HepG2 (cell line): ENCODE data around the gene NOXO1. TPM values are rescaled to one million over a fixed set of nuclear protein-coding genes. Genes with fewer than 3 reads are reported as not detected.

Source experiments
- RARG ChIP-seq: sonication (generic); formaldehyde crosslinking; IDR thresholded peaks from 2 replicates; pipeline ENCODE4 v1.4.0; 2020; ENCODE audit warnings: low read depth, mild to moderate bottlenecking, missing genetic modification reagents
- SIN3A ChIP-seq: IDR thresholded peaks from 2 replicates; pipeline ENCODE4 v1.6.1; 2011; ENCODE audit warnings: low read depth, mild to moderate bottlenecking, control low read depth, low read length, borderline replicate concordance
- WIZ ChIP-seq: sonication (generic); formaldehyde crosslinking; IDR thresholded peaks from 2 replicates; pipeline ENCODE4 v1.5.1; 2020; ENCODE audit warnings: mild to moderate bottlenecking, missing genetic modification reagents
- ZNF550 ChIP-seq: sonication (generic); formaldehyde crosslinking; IDR thresholded peaks from 2 replicates; pipeline ENCODE4 v1.4.0; 2020; ENCODE audit warnings: mild to moderate bottlenecking, missing genetic modification reagents, borderline replicate concordance
- polyA plus RNA-seq, 8 experiments: library from polyadenylated mRNA; depleted of rRNA in 3 of 8; stranded (reverse) in 7 of 8; unstranded in 1 of 8; fragments of >200 nt; fragmentation: Illumina TruSeq in 4 of 8; extraction: Trizol in 4 of 8; gene quantifications; 2 replicates each; pipeline versions ENCODE4 v1.2.1 to v1.2.3, GENCODE V29; 2011 to 2016; ENCODE audit warnings: low read depth in 4 of 8, missing spikeins in 1 of 8, mixed read lengths in 1 of 8; ENCODE audit not compliant: insufficient read depth in 1 of 8
- total RNA-seq, 5 experiments: library from RNA; depleted of rRNA; stranded (reverse); fragments of >200 nt; fragmentation: Illumina TruSeq; extraction: Trizol; gene quantifications; 2 replicates each; pipeline ENCODE4 v1.2.3, GENCODE V29; 2016; ENCODE audit warnings: low read depth in 1 of 5
- TF ChIP-seq, protein P1 (sequence below): IDR thresholded peaks from 2 replicates; pipeline ENCODE4 v1.6.1; 2016; ENCODE audit warnings: low read depth
- TF ChIP-seq, protein P2 (sequence below): sonication (generic); formaldehyde crosslinking; IDR thresholded peaks from 2 replicates; pipeline ENCODE4 v1.5.1; 2020; ENCODE audit warnings: mild to moderate bottlenecking, missing genetic modification reagents, moderate library complexity
- TF ChIP-seq, protein P3 (sequence below): sonication (generic); formaldehyde crosslinking; IDR thresholded peaks from 2 replicates; pipeline ENCODE4 v1.4.0; 2020; ENCODE audit warnings: mild to moderate bottlenecking, missing genetic modification reagents
- TF ChIP-seq, protein P4 (sequence below): sonication (generic); formaldehyde crosslinking; IDR thresholded peaks from 2 replicates; pipeline ENCODE4 v1.5.0; 2020; ENCODE audit warnings: missing genetic modification reagents
- TF ChIP-seq, protein P5 (sequence below): sonication (generic); formaldehyde crosslinking; IDR thresholded peaks from 2 replicates; pipeline ENCODE4 v1.5.1; 2020; ENCODE audit warnings: mild to moderate bottlenecking, missing genetic modification reagents
- TF ChIP-seq, protein P6 (sequence below): IDR thresholded peaks from 2 replicates; pipeline ENCODE4 v1.6.1; 2018; ENCODE audit warnings: missing genetic modification reagents, mild to moderate bottlenecking, missing compliant biosample characterization
- TF ChIP-seq, protein P7 (sequence below): sonication (generic); formaldehyde crosslinking; IDR thresholded peaks from 2 replicates; pipeline ENCODE4 v1.8.0; 2022; ENCODE audit warnings: missing genetic modification reagents, low read depth, mild to moderate bottlenecking, borderline replicate concordance

The NOXO1 gene
- total and polyA plus RNA-seq, 2 of the 13 experiments (the other 11 are each of a cell fraction or from before 2014, with no cell fraction given): 0.69 to 1.4 TPM

DNA sequence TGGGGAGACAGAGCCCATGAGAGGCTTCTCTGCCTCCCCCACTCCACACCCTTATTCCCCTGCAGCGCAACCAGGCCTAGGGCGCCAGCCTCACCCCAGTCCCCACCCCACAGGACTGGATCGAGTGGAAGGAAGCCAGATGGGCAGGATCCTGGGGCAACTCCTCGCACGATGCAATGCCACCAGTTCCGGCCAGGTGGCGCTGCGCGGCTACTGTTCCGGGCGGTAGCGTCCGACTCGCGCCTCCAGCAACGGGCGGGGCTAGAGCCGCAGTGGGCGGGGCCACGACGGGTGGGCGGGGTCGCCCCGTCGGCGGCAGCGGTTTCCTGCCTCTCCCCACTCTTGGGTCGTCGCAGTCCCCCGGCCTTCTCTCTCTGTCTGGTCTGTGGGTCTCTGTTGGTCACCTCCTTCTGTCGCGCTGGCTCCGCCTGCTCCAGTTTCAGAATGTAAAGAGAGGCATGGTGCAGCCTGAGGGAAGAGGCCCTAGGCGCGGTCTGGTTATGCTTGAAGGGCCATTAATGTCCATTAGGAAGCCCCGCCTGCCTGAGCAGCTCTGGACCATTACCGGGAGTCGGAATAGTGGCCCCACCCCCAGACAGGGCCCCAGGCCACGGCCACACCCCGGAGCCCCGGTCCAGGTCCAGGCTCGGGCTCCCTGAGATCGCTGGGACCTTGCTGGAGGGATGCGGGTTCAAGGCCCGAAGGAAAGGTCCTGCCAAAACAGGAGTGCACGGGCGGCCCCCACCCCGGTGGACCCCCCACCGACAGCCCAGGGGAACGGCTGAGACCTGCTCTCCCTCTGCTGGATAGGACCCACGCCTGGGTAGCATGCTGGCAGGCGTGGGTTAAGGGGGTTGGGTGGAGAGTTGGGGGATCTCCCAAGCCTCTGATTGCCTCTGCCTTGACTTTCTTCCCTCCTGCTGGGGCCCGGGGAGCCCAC, 42.1 kb upstream of the NOXO1 start (continued):
- TF ChIP-seq, protein P1, sequence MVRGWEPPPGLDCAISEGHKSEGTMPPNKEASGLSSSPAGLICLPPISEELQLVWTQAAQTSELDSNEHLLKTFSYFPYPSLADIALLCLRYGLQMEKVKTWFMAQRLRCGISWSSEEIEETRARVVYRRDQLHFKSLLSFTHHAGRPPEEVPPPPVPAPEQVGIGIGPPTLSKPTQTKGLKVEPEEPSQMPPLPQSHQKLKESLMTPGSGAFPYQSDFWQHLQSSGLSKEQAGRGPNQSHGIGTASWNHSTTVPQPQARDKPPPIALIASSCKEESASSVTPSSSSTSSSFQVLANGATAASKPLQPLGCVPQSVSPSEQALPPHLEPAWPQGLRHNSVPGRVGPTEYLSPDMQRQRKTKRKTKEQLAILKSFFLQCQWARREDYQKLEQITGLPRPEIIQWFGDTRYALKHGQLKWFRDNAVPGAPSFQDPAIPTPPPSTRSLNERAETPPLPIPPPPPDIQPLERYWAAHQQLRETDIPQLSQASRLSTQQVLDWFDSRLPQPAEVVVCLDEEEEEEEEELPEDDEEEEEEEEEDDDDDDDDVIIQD (CRISPR knock-in tag): peak; percentile 41; the same call in 1 of the 2 replicates
- TF ChIP-seq RARG (CRISPR knock-in tag): no peak
- TF ChIP-seq, protein P2, sequence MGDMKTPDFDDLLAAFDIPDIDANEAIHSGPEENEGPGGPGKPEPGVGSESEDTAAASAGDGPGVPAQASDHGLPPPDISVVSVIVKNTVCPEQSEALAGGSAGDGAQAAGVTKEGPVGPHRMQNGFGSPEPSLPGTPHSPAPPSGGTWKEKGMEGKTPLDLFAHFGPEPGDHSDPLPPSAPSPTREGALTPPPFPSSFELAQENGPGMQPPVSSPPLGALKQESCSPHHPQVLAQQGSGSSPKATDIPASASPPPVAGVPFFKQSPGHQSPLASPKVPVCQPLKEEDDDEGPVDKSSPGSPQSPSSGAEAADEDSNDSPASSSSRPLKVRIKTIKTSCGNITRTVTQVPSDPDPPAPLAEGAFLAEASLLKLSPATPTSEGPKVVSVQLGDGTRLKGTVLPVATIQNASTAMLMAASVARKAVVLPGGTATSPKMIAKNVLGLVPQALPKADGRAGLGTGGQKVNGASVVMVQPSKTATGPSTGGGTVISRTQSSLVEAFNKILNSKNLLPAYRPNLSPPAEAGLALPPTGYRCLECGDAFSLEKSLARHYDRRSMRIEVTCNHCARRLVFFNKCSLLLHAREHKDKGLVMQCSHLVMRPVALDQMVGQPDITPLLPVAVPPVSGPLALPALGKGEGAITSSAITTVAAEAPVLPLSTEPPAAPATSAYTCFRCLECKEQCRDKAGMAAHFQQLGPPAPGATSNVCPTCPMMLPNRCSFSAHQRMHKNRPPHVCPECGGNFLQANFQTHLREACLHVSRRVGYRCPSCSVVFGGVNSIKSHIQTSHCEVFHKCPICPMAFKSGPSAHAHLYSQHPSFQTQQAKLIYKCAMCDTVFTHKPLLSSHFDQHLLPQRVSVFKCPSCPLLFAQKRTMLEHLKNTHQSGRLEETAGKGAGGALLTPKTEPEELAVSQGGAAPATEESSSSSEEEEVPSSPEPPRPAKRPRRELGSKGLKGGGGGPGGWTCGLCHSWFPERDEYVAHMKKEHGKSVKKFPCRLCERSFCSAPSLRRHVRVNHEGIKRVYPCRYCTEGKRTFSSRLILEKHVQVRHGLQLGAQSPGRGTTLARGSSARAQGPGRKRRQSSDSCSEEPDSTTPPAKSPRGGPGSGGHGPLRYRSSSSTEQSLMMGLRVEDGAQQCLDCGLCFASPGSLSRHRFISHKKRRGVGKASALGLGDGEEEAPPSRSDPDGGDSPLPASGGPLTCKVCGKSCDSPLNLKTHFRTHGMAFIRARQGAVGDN: peak; percentile 72
- TF ChIP-seq, protein P3, sequence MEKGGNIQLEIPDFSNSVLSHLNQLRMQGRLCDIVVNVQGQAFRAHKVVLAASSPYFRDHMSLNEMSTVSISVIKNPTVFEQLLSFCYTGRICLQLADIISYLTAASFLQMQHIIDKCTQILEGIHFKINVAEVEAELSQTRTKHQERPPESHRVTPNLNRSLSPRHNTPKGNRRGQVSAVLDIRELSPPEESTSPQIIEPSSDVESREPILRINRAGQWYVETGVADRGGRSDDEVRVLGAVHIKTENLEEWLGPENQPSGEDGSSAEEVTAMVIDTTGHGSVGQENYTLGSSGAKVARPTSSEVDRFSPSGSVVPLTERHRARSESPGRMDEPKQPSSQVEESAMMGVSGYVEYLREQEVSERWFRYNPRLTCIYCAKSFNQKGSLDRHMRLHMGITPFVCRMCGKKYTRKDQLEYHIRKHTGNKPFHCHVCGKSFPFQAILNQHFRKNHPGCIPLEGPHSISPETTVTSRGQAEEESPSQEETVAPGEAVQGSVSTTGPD (CRISPR knock-in tag): no peak
- TF ChIP-seq, protein P4, sequence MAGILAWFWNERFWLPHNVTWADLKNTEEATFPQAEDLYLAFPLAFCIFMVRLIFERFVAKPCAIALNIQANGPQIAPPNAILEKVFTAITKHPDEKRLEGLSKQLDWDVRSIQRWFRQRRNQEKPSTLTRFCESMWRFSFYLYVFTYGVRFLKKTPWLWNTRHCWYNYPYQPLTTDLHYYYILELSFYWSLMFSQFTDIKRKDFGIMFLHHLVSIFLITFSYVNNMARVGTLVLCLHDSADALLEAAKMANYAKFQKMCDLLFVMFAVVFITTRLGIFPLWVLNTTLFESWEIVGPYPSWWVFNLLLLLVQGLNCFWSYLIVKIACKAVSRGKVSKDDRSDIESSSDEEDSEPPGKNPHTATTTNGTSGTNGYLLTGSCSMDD (CRISPR knock-in tag): no peak
- TF ChIP-seq, protein P5, sequence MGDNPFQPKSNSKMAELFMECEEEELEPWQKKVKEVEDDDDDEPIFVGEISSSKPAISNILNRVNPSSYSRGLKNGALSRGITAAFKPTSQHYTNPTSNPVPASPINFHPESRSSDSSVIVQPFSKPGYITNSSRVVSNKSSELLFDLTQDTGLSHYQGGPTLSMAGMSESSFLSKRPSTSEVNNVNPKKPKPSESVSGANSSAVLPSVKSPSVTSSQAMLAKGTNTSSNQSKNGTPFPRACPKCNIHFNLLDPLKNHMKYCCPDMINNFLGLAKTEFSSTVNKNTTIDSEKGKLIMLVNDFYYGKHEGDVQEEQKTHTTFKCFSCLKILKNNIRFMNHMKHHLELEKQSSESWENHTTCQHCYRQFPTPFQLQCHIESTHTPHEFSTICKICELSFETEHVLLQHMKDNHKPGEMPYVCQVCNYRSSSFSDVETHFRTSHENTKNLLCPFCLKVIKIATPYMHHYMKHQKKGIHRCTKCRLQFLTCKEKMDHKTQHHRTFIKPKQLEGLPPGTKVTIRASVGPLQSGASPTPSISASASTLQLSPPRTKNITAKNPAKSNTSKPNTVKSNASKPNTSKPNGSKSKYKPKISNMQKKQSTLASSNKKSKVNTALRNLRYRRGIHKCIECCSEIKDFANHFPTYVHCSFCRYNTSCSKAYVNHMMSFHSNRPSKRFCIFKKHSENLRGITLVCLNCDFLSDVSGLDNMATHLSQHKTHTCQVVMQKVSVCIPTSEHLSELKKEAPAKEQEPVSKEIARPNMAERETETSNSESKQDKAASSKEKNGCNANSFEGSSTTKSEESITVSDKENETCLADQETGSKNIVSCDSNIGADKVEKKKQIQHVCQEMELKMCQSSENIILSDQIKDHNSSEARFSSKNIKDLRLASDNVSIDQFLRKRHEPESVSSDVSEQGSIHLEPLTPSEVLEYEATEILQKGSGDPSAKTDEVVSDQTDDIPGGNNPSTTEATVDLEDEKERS (CRISPR knock-in tag): peak; percentile 68; the same call in 1 of the 2 replicates
- no peak for TF ChIP-seq SIN3A
- TF ChIP-seq WIZ: no peak; the same call in 1 of the 2 replicates
- TF ChIP-seq, protein P6, sequence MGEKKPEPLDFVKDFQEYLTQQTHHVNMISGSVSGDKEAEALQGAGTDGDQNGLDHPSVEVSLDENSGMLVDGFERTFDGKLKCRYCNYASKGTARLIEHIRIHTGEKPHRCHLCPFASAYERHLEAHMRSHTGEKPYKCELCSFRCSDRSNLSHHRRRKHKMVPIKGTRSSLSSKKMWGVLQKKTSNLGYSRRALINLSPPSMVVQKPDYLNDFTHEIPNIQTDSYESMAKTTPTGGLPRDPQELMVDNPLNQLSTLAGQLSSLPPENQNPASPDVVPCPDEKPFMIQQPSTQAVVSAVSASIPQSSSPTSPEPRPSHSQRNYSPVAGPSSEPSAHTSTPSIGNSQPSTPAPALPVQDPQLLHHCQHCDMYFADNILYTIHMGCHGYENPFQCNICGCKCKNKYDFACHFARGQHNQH (CRISPR knock-in tag): peak; percentile 58
- TF ChIP-seq ZNF550 (CRISPR knock-in tag): no peak
- TF ChIP-seq, protein P7, sequence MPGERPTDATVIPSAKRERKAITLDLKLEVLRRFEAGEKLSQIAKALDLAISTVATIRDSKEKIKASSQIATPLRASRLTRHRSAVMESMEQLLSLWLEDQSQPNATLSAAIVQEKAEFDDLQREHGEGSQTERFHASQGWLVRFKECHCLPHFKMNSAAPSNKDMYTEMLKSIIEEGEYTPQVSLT (CRISPR knock-in tag): no peak
